Raji (cell line): ENCODE results near the gene ETFBKMT.

Experiments
- POLR2A ChIP-seq: IDR thresholded peaks from 2 replicates; pipeline ENCODE4 v1.6.1; 2011; ENCODE audit warnings: low read depth, low read length, control low read depth; ENCODE audit not compliant: insufficient read depth

Gene ETFBKMT

DNA sequence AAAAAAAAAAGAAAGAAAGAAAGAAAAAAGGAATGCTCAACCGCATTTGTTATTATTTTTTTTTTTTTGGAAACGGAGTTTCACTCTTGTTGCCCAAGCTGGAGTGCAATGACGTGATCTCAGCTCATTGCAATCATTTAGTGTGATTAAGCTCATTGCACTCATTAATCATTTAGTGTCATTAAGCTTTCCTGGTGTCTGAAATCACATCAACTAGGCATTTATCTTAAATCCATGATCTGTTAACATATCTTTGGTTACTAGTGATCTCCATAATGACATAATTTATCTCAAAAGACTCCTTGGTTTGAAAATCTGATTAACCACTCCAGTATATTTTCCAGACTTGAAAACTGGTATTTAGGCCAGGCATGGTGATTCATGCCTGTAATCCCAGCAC, 26.3 kb downstream of the ETFBKMT start:
- no peak for TF ChIP-seq POLR2A

DNA sequence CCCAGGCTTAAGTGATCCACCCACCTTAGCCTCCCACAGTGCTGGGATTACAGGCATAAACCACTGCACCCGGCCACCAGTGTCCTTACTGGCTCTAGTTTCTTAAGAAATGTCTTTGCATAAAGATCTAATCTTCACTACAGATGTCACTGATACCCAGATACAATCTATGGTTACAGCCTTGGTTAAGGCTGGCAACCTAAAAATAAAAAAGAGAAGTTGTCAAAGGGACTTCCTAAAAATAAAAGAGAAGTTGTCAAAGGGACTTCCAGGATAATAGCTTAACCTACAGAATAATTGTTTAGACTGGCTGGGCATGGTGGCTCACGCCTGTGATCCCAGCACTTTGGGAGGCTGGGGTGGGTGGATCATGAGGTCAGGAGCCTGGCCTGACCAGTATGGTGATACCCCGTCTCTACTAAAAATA, 27.6 kb downstream of the ETFBKMT start:
- TF ChIP-seq POLR2A, result no peak

GRCh38 chr12:31702047-31702446, 42.6 kb downstream of the ETFBKMT start:
- no peak for TF ChIP-seq POLR2A

DNA sequence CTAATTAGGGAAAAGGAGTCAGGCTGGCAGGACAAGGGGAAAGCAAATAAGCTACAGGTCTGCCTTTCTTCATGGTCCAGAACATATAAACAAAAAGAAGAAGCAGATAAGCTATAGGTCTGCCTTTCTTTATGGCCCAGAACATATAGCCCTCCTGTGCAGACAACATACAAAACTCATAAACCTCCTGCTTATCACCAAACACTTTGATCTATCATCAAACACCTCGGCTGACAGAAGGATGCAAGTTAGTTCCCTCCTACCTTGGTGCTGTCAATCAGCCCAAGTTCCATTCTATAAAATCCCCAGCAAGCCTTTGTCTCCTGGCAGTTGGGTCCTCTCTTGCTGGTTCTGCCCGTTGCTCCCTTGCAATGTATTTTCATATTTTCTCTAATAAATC, 46.1 kb downstream of the ETFBKMT start:
- TF ChIP-seq POLR2A, result no peak

GRCh38 chr12:31710021-31710818, 50.7 kb downstream of the ETFBKMT start:
- no peak for TF ChIP-seq POLR2A

GRCh38 chr12:31712877-31713276, 53.4 kb downstream of the ETFBKMT start:
- no peak for TF ChIP-seq POLR2A

DNA sequence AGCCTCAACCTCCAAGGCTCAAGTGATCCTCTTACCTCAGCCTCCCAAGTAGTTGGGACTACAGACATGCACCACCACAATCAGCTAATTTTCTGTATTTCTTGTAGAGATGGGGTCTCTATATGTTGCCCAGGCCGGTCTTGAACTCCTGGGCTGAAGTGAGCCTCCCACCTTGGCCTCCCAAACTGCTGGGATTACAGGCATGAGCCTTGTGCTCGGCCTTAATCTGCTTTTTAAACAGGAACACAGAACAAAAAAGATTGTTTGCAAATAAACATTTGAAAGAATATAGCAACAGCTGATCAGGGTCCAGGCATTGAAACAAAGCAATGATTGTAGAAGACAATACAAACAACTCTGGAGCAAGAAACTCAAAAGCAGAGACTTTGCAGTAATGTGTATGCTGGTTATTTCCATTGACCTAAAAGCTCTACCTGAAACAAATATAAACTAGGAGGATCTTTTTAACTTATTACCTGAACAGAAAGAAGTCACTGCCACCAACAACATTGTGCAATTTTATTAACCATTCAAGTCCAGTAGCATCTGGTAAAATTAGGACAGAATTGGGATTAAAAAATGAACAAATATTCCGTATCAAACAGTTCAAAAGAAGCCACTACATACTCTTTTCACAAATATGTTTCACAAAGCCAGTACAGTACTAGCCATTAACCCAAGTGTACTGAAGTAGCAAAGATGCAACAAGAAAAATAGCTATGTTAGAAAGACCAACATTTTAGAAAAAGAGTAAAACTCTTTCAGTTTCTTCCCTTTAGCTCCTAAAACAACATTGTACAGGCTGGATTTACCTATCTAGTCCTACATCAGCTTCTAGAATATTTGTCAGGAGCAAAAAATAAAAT, 55.2 kb downstream of the ETFBKMT start:
- TF ChIP-seq POLR2A, result no peak

DNA sequence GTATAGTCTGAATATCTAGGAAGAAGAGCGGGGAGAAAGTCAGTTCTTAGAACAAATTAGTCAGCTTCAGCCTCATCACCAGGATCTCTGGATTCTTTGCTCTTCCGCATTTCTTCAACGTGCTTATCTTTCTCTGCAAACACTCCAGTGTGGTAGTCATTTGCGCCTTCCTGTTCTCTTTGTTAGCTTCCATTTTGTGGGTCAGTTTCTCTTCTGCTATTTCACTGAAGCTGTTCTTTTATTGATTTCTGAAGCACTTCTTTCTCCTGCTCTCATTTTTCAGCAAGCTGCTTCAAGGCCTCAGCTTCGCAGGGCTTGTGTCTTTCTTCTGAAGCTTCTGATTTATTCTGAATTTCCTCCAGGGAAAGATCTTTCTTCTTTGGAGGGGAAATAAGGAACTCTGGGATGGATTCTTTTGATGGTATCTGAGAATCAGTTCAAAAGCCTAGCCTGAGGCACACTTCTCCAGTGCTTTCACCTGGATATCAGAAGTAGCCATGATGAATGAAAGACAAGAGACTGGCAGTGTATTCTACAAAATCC, 55.9 kb downstream of the ETFBKMT start:
- no peak for TF ChIP-seq POLR2A

DNA sequence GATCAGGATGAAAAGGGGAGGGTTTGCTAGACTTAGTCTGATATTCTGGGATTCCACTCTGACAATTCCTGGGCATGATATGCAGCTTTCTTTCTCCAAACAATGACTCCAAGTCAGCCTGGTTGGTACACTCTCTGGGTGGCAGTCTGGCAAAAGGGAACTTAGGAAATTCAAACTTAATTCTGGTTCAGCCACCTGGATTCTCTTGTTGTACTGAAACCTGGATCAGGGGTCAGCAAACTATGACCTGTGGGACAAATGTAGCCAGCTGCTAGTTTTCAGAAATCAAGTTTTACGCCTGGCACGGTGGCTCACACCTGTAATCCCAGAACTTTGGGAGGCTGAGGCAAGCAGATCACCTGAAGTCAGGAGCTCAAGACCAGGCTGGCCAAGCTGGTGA, 63.1 kb downstream of the ETFBKMT start:
- no peak for TF ChIP-seq POLR2A
